Measurements from ENCODE around the gene THOC5.

The THOC5 gene

DNA sequence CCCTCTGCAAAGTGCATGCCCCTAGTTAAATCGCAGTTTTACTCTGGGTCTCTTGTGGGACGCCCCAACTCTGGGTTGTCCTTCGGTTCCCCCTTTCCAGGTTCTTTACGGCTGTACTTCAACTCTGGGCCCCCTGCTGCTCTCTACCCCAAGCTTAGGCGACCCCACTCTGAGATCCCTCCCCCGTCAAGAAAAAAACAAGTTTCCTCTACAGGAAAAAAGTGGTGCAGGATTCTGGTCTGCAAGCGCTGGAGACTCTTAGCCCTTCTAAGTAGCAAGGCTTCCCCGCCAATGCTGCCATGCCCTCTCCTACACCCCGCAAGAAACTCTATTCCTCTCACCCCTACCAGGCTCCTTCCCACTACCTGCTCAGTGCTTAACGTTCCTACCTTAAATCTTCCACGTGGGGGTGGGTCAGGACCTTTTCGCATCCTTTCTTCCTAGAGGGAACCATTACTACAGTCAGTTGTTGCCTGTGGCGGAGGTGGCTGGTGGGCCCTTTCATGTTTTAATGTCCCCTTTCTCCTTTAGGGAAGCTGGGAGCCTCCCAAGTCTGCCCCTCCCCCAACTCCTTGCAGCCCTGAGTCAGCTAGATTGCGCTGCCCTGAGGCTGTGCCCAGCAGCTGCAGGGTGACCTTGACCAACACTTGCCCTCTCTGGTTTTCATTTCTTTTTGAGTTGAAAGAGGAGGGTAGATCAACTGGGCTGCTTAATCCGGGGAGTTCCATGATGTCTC lies 72.1 kb downstream of the THOC5 start:
- DNase-seq (ENCODE audit: low read depth) = peak; percentile 7
- H3K4me3 ChIP-seq (ENCODE audit: control insufficient read depth, low read depth, low read length) = peak overlapping the region; percentile 16
- TF ChIP-seq, protein P1, sequence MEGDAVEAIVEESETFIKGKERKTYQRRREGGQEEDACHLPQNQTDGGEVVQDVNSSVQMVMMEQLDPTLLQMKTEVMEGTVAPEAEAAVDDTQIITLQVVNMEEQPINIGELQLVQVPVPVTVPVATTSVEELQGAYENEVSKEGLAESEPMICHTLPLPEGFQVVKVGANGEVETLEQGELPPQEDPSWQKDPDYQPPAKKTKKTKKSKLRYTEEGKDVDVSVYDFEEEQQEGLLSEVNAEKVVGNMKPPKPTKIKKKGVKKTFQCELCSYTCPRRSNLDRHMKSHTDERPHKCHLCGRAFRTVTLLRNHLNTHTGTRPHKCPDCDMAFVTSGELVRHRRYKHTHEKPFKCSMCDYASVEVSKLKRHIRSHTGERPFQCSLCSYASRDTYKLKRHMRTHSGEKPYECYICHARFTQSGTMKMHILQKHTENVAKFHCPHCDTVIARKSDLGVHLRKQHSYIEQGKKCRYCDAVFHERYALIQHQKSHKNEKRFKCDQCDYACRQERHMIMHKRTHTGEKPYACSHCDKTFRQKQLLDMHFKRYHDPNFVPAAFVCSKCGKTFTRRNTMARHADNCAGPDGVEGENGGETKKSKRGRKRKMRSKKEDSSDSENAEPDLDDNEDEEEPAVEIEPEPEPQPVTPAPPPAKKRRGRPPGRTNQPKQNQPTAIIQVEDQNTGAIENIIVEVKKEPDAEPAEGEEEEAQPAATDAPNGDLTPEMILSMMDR (conservative IDR thresholded peaks at IDR 0.05; ENCODE audit: control insufficient read depth, insufficient read depth, low read depth, low read length) = no peak

DNA sequence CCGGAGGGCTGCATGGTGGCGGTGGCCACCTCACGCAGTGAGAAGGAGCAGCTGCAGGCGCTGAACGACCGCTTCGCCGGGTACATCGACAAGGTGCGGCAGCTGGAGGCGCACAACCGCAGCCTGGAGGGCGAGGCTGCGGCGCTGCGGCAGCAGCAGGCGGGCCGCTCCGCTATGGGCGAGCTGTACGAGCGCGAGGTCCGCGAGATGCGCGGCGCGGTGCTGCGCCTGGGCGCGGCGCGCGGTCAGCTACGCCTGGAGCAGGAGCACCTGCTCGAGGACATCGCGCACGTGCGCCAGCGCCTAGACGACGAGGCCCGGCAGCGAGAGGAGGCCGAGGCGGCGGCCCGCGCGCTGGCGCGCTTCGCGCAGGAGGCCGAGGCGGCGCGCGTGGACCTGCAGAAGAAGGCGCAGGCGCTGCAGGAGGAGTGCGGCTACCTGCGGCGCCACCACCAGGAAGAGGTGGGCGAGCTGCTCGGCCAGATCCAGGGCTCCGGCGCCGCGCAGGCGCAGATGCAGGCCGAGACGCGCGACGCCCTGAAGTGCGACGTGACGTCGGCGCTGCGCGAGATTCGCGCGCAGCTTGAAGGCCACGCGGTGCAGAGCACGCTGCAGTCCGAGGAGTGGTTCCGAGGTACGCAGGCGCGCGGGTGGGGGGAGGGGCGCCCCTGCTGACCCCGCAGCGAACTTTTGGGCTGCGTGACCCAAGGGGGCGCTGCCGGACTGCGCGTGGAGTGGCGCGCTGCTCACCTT lies 72.9 kb downstream of the THOC5 start:
- TF ChIP-seq, protein P1 (conservative IDR thresholded peaks at IDR 0.05; ENCODE audit: control insufficient read depth, insufficient read depth, low read depth, low read length) = no peak
- peak overlapping the region; percentile 16 for H3K4me3 ChIP-seq (ENCODE audit: control insufficient read depth, low read depth, low read length)
- peak; percentile 58 for DNase-seq (ENCODE audit: low read depth)

DNA sequence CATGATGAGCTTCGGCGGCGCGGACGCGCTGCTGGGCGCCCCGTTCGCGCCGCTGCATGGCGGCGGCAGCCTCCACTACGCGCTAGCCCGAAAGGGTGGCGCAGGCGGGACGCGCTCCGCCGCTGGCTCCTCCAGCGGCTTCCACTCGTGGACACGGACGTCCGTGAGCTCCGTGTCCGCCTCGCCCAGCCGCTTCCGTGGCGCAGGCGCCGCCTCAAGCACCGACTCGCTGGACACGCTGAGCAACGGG lies 73.4 kb downstream of the THOC5 start:
- no peak overlapping the region for H3K4me3 ChIP-seq (ENCODE audit: control insufficient read depth, low read depth, low read length)
- TF ChIP-seq, protein P1 (conservative IDR thresholded peaks at IDR 0.05; ENCODE audit: control insufficient read depth, insufficient read depth, low read depth, low read length) = no peak
- DNase-seq (ENCODE audit: low read depth) = no peak

DNA sequence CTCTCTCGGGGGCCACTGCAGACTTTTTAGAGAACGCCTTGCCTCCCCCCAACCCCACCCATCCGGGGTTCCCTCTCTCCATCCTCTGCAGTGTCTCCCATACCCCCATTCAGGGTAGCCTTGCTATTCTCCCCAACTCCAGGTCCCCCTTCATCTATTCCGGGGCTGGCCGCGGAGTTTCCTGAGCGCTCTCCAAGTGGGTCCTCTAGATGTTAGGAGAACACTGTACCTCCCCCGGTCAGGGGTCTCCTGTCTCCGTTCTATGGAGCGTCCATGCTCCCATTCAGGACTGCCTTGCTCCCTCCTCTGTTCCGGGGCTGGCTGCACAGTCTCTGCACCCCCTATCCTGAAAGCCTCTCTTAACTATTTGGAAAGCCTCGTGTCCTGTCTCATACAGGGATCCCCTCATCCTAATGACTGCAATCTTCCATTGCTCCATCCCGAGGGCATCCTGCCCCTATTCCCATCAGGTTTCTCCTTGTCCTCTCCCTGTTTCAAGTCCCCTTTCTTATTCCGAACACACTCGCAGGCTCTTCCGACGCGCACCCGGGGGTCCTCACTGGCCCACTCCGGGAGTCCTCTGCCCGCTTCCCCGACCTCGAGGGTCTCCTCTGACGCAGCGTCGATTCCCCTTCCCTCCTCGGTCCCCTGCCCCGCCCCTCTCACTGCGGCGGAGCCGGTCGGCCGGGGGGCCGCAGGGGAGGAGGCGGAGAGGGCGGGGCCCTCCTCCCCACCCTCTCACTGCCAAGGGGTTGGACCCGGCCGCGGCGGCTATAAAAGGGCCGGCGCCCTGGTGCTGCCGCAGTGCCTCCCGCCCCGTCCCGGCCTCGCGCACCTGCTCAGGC lies 73.9 kb downstream of the THOC5 start, which contains the start of gene NEFH:
NEFH (plus strand) TSS at position 802 of the 845 bp plus-strand sequence. CDS start 45 bp downstream, outside the sequence.
- peak within 1 kb of the TSS; percentile 16 for H3K4me3 ChIP-seq (ENCODE audit: control insufficient read depth, low read depth, low read length)
- TF ChIP-seq, protein P1 (conservative IDR thresholded peaks at IDR 0.05; ENCODE audit: control insufficient read depth, insufficient read depth, low read depth, low read length) = no peak
- no peak for DNase-seq (ENCODE audit: low read depth)

DNA sequence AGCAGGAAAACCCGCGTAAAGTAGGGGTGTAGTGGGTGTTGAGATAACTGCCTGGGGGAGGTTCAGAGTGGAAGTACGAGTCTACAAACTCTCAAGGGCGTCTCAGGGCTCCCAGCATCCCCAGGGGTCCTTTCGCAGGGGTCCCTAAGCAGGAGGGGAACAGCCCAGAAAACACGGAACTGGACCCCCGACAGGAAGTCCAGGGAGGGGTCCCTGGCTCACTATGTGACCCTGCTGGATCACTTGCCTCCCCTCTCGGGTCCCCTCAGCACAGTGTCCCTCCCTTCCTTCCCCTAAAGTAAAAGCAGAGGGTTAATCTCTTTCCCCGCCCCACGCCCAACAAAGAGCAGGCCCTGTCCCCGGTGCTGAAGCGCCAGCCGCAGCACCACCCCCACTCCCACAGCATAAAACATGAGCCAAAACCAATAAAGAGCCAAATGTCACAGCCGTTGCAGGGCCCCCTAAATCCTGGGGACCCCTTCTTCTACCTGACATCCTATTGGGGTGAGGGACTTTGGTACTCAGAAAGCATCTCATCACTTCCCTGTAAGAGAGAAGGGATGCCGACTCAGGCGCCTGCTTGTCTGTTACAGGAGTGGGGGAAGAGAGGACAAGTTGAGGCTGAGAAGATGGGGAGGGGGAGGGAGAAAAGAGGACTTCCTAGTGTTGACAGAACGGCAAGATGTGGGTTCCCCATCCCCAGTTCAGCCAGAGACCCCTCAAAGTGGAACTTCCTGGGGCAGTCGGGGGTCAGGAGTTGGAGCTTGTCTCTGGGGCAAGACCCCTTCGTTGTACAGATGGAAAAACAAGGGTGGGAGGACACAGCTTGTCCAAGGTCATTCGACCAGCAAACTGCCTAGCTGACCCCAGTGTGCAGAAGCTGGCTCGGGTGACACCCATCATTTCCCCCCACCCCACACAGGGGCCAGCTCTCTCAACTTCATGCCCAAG lies 75.0 kb downstream of the THOC5 start:
- DNase-seq (ENCODE audit: low read depth) = no peak
- no peak overlapping the region for H3K4me3 ChIP-seq (ENCODE audit: control insufficient read depth, low read depth, low read length)
- TF ChIP-seq, protein P1 (conservative IDR thresholded peaks at IDR 0.05; ENCODE audit: control insufficient read depth, insufficient read depth, low read depth, low read length) = no peak
